ENCODE data around the gene AKIP1.

- TF ChIP-seq LEF1 (IDR thresholded peaks at IDR 0.05) (no peak), TBL1XR1 (IDR thresholded peaks at IDR 0.05; ENCODE audit: low read length in 2 of 2) (no peak), FOXM1 (IDR thresholded peaks at IDR 0.05; ENCODE audit: low read depth) (peak; percentile 46; the same call in 1 of the 2 replicates), FOXM1 (CRISPR knock-in tag; IDR thresholded peaks at IDR 0.05; ENCODE audit: low read depth) (no peak), MTA2 (IDR thresholded peaks at IDR 0.05; ENCODE audit: low read depth) (no peak), CEBPB (tag; IDR thresholded peaks at IDR 0.05) (no peak)
These were observed 3.1 kb downstream of the AKIP1 start for GRCh38 chr11:8913961-8914660.
